Glutamatergic neuron (in vitro differentiated cells): ENCODE measurements around the gene FGFR4. TPM values are rescaled to one million over a fixed set of nuclear protein-coding genes. Genes with fewer than 3 reads are reported as not detected.

ENCODE experiments used
- DNase-seq: peaks from one replicate; pipeline ENCODE4 v3.0.0; 2022
- H3K27ac Mint-ChIP-seq: one replicate; pipeline ENCODE4 v1.8.0; 2020; ENCODE audit warnings: mild to moderate bottlenecking, mixed read lengths, inconsistent platforms; ENCODE audit not compliant: unreplicated experiment
- H3K27me3 Mint-ChIP-seq: one replicate; pipeline ENCODE4 v1.8.0; 2020; ENCODE audit warnings: mild to moderate bottlenecking, moderate library complexity, mixed read lengths, inconsistent platforms; ENCODE audit not compliant: unreplicated experiment
- H3K36me3 Mint-ChIP-seq: one replicate; pipeline ENCODE4 v1.8.0; 2020; ENCODE audit warnings: mild to moderate bottlenecking, mixed read lengths, inconsistent platforms; ENCODE audit not compliant: unreplicated experiment
- H3K4me1 Mint-ChIP-seq: one replicate; pipeline ENCODE4 v1.8.0; 2020; ENCODE audit warnings: mild to moderate bottlenecking, low read depth, mixed read lengths, inconsistent platforms; ENCODE audit not compliant: unreplicated experiment
- H3K4me3 Mint-ChIP-seq: one replicate; pipeline ENCODE4 v1.8.0; 2020; ENCODE audit warnings: mild to moderate bottlenecking, mixed read lengths, inconsistent platforms; ENCODE audit not compliant: unreplicated experiment
- H3K9me3 Mint-ChIP-seq: one replicate; pipeline ENCODE4 v1.8.0; 2020; ENCODE audit warnings: mild to moderate bottlenecking, moderate library complexity, mixed read lengths, inconsistent platforms; ENCODE audit not compliant: unreplicated experiment
- CTCF ChIP-seq: fragments of 200-600 bp; sonication (generic); IDR thresholded peaks from one replicate; pipeline ENCODE4 v1.5.0; 2021; ENCODE audit not compliant: partially characterized antibody, unreplicated experiment
- total RNA-seq: library from RNA; stranded (reverse); fragmentation: NEBNext Ultra II Directional; extraction: Animal tissue kit (Norgen Biotek cat#: 25700); gene quantifications from one replicate; pipeline ENCODE4 v1.2.1, GENCODE V29; 2021; ENCODE audit not compliant: unreplicated experiment

The FGFR4 gene
- total RNA-seq, 1 donor from 2014 or later, result 5.2 TPM

GRCh38 chr5:177109810-177110209, 23.1 kb downstream of the FGFR4 start:
- Mint-ChIP-seq H3K4me3 (no peak overlapping the region), H3K27me3 (no peaks in the 10 kb centered on the region), H3K36me3 (no peaks in the 10 kb centered on the region), H3K4me1 (peaks cover 8% of the 10 kb centered on the region), H3K9me3 (peaks cover 1% of the 10 kb centered on the region), H3K27ac (no peak overlapping the region)
- TF ChIP-seq CTCF, result no peak
- DNase-seq, result no peak

- no peaks in the 10 kb centered on the region for H3K36me3 Mint-ChIP-seq
- no peak overlapping the region for H3K27ac Mint-ChIP-seq
- peak; percentile 88 for DNase-seq
- peaks cover 5% of the 10 kb centered on the region for H3K27me3 Mint-ChIP-seq
- TF ChIP-seq CTCF, result peak; percentile 93
- H3K4me1 Mint-ChIP-seq, result peaks cover 10% of the 10 kb centered on the region
- H3K9me3 Mint-ChIP-seq, result peaks cover 6% of the 10 kb centered on the region
- H3K4me3 Mint-ChIP-seq, result no peak overlapping the region
Observed at GRCh38 chr5:177111720-177112394, 25.1 kb downstream of the FGFR4 start.

- H3K27ac Mint-ChIP-seq, result no peak overlapping the region
- peaks cover 10% of the 10 kb centered on the region for H3K4me1 Mint-ChIP-seq
Observed at GRCh38 chr5:177112589-177113220, 26.0 kb downstream of the FGFR4 start.

DNA sequence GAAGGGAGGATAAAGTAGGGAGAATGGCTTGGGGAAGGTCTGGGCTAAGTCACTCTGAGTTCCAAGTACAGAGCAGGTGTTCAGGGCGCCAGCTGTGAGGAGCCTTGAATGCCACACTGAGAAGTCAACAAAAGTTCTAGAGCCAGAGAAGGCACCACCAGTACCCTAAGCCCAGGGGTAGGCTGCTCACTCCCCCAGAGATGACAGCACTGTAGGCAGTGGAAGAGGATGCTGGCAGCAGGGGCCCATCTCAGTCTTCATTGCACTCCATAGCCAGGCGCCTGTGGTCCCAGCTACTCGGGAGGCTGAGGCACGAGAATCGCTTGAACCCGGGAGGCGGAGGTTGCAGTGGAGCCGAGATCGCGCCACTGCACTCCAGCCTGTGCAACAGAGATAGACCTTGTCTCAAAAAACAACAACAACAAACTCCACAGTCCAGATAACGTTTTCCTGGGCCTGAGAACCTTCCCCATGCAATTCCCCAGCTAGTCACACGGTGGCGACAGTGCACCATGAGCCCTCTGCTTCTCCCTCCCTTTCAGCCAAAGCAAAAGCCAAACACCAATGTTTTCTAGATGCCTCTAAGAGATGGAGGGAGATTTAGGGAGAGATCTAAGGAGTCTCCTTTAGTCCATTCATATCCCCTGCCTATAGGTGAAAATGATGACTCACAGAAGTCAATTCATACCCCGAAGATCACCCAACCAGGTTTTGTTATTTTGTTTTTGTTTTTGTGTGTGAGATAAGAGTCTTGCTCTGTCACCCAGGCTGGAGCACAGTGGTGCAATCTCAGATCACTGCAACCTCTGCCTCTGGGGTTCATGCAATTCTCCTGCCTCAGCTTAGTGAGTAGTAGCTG, 27.1 kb downstream of the FGFR4 start:
- peak; percentile 85 for DNase-seq
- H3K27ac Mint-ChIP-seq, result no peak overlapping the region
- peaks cover 6% of the 10 kb centered on the region for H3K9me3 Mint-ChIP-seq
- peaks cover 10% of the 10 kb centered on the region for H3K4me1 Mint-ChIP-seq
- H3K4me3 Mint-ChIP-seq, result no peak overlapping the region
- peak; percentile 88 for TF ChIP-seq CTCF
- peaks cover 7% of the 10 kb centered on the region for H3K27me3 Mint-ChIP-seq
- no peaks in the 10 kb centered on the region for H3K36me3 Mint-ChIP-seq

More at GRCh38 chr5:177112589-177113220, 26.0 kb downstream of the FGFR4 start:
- no peak overlapping the region for H3K4me3 Mint-ChIP-seq
- H3K27me3 Mint-ChIP-seq, result peaks cover 5% of the 10 kb centered on the region
- no peak for DNase-seq
- no peaks in the 10 kb centered on the region for H3K36me3 Mint-ChIP-seq
- peaks cover 6% of the 10 kb centered on the region for H3K9me3 Mint-ChIP-seq
- no peak for TF ChIP-seq CTCF
